ENCODE data around the gene CCDC200.
"Not testable (repeated sequence)": the region's sequence is repeated elsewhere in the genome, so short reads cannot be mapped to it uniquely, and the experiment has no call there.

Gene CCDC200

DNA sequence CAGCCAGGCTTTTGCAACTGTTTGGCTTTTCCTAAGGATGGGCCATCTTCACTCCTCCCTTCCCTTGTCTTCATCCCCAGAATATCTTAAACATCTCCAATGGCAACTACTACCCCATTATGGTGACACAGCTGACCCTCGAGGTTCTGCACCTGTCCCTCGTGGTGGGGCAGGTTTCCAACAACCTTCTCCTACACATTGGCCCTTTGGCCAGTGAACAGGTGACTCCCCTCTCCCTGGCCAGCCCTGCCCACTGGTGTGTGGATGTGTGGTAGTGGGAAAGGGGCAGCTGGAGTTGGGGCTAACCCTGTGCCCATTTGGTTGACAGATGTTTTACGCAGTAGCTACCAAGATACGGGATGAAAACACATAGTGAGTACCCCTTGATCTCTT is 12.1 kb downstream of the CCDC200 start:
- DNase-seq (ENCODE audit: low read depth), result no peak

DNA sequence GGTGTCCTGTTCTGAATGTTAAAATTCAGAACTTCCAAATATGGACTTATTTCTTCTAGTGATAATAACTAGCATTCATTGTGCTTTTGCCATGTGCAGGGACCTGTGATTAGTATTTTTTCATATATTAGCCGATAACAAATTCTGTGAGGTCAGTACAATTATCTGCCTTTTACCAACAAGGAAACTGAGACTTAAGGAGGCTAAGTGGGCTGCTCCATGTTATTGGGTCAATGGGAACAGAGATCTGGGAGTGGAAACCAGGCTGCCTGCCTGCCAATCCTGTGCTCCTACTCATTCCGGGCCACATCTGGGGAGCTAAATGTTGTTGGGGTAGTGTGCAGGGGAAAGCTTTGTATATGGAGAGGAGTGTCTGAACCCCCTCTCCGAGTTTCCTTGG is 13.1 kb downstream of the CCDC200 start:
- DNase-seq (ENCODE audit: low read depth), result no peak

DNA sequence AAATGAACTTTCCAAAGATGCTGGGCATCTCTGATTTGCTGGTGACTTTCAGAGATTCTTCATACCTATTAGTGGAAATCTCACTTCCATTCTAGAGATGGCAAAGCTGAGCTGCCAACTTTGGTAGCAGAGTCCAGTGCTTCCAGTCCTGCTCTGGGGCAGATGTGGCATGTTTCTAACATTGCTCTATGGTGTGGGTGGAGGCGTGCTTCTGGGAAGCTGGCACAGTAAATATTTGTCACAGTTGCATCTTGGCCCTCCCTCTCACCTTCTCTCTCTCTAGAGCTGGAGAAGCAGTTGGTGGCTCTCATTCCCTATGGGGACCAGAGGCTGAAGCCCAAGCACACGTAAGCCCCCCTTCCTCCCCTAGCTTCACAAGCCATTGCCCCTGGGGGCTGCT is 14.9 kb downstream of the CCDC200 start:
- no peak for DNase-seq (ENCODE audit: low read depth)

DNA sequence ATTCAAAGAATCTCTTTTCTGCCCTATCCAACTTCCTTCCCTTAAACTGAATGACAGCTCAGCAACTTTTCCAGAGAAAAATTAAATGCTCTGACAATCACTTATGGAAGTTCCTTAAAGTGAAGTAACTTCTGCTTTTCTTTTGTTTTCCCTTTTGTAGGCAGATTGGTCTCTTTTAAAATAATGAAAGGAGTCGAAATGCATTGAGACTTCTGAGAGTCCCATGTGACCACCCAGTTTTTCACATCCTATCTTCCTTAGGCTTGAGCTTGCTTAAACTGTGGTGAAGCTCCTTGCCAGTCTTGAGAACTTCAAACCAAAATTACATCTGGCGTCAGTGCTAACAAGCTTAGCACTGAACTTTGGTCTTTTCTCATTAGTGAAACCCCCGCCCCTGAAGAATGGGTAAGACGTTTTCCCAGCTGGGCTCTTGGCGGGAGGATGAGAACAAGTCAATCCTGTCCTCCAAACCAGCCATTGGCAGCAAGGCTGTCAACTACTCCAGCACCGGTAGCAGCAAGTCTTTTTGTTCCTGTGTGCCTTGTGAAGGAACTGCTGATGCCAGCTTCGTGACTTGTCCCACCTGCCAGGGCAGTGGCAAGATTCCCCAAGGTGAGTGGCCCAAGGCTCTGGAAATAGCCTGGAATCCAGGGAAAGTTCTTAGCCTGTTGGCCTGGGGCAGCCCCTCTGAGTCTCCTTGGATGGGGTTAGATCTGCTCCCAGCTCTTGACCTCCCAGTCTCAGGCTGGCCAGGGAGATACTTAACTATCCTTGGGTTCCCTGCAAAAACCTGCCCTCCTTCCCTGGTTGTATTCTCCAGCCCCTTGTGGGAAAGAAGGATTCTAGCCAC is 15.6 kb downstream of the CCDC200 start:
- DNase-seq (ENCODE audit: low read depth), result no peak

GRCh38 chr17:43211480-43212402 is 16.7 kb downstream of the CCDC200 start, which contains the start of gene TMEM106A:
Gene TMEM106A (plus strand): TSS chr17:43211875. CDS start chr17:43213042, 1,167 bp downstream.
- peak; percentile 58 for DNase-seq (ENCODE audit: low read depth)

DNA sequence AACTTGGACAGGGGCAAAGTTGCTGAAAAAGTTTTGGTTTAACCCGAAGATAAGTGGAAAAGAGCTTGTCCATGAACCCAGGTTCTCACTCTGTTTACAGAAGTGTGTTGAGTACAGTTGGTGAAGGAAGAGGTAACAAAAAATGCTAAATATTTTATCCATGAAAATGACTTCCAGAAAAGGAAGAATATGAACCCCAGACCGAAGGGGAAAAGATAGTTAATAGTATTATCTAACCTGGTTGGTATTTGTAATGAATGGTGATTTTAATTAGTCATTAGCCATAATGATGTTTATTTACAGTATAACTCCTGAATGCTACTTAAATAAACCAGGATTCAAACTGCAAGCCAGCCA is 17.3 kb downstream of the CCDC200 start:
- DNase-seq (ENCODE audit: low read depth), result no peak

DNA sequence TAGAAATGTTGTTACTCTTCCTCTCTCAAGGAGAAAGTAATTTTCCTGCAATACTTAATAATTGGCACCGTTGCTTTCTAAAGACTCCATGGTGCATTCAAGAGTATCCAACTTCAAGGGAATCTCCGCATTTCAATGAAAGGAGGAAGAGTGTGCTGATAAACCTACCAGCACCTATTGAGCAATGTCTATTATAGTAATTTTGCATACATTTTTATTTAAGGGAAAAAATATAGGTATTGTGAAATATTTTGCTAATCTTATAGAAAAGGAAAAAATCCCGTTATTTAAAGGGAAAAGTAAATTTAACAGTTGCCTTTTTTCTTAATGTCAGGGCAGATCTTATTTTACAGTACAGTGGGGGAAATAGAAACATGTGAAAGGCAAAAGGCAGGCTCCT is 17.8 kb downstream of the CCDC200 start:
- DNase-seq (ENCODE audit: low read depth), result no peak

DNA sequence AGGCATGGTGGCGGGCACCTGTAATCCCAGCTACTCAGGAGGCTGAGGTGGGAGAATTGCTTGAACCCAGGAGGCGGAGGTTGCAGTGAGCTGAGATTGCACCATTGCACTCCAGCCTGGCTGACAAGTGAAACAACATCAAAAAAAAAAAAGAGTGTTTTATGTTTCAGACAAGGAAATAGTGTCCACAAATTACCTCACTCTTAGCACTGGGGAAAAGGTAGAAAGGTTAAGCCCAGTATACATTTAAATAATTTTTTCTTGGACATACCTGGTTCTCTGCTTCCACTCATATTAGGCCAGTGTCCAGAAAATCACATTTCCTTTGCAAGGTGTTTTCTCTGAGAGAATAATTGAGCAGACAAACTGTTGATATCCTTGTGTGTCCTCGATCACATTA is 25.4 kb downstream of the CCDC200 start:
- not testable (repeated sequence) for DNase-seq (ENCODE audit: low read depth)

DNA sequence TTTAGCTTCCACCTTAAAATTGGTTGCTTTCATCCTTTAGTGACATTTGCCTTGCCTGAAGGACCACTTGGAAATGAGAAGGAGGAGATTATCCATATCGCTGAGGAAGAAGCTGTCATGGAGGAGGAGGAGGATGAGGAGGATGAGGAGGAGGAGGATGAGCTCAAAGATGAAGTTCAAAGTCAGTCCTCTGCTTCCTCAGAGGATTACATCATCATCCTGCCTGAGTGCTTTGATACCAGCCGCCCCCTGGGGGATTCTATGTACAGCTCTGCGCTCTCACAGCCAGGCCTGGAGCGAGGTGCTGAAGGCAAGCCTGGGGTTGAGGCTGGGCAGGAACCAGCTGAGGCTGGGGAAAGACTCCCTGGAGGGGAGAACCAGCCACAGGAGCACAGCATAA is 28.3 kb downstream of the CCDC200 start:
- DNase-seq (ENCODE audit: low read depth), result no peak

DNA sequence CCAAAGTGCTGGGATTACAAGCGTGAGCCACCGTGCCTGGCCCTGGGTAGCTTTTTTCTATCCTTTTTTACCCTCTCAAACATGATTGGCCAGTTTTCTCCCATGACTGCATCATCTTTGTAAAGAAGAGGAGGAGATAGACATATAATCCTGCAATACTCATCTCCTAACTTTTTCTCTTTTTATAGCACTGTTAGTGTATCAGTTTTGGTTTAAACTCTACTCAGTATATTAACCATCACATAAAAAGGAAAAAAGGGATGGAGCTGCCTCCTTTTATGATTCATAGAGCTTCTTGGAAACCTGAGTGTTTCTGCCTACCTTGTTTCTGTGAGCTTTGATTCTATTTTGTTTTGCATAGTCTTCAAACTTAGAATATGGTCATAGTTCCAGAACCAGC is 28.8 kb downstream of the CCDC200 start:
- no peak for DNase-seq (ENCODE audit: low read depth)

DNA sequence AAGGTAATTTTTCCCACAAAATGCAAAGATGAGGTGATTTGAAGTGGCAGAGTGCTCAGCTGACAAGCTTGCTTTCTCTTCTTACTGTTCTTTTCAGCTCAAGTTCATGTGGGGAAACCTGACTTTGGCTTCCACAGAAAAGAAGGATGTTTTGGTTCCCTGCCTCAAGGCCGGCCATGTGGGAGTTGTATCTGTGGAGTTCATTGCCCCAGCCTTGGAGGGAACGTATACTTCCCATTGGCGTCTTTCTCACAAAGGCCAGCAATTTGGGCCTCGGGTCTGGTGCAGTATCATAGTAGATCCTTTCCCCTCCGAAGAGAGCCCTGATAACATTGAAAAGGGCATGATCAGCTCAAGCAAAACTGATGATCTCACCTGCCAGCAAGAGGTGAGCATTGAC is 35.2 kb downstream of the CCDC200 start:
- no peak for DNase-seq (ENCODE audit: low read depth)

- DNase-seq (ENCODE audit: low read depth), result not testable (repeated sequence)
These were observed 41.8 kb downstream of the CCDC200 start for GRCh38 chr17:43186656-43187055.

- DNase-seq (ENCODE audit: low read depth), result no peak
These were observed 44.5 kb downstream of the CCDC200 start for GRCh38 chr17:43183921-43184320.

- DNase-seq (ENCODE audit: low read depth), result no peak
These were observed 52.3 kb downstream of the CCDC200 start for GRCh38 chr17:43176119-43176570.

DNA sequence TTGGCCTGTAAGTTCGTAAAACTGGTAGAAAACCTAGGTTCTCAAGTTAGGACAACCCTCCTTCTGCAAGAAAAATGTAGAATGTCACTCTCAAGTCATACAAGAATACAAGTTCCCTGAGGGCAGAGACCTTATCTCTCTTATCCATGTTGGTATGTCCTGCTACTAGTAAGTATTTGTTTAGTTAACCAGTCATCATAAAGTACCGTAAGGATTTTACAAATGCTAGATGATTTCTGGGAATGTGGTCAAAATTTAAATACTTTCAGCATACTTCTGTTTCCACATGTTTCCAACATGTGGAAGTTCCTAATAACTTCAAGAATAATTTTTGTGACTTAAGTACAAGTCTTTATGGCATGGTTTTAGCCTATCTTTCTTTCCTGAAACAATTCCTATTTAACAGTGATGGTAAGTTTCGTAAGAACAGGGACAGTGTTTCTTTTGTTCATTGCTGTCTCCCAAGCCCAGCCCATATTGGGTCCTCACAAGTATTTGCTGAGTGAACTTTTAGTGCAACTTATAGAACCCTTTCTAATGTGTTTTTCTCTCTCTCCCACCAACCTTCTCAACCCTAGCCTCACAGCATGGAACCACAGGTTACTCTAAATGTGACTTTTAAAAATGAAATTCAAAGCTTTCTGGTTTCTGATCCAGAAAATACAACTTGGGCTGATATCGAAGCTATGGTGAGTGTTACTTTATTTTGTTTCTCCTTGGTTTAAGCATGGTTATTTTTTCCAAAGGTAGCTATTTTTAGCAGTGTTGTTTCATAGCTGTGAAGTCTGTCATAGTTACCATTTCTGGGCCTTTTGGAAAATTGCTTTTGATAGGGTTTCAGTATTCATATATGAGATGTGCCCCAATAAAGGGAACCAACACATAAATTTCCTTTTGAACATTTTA is 53.0 kb downstream of the CCDC200 start:
- no peak for DNase-seq (ENCODE audit: low read depth)

DNA sequence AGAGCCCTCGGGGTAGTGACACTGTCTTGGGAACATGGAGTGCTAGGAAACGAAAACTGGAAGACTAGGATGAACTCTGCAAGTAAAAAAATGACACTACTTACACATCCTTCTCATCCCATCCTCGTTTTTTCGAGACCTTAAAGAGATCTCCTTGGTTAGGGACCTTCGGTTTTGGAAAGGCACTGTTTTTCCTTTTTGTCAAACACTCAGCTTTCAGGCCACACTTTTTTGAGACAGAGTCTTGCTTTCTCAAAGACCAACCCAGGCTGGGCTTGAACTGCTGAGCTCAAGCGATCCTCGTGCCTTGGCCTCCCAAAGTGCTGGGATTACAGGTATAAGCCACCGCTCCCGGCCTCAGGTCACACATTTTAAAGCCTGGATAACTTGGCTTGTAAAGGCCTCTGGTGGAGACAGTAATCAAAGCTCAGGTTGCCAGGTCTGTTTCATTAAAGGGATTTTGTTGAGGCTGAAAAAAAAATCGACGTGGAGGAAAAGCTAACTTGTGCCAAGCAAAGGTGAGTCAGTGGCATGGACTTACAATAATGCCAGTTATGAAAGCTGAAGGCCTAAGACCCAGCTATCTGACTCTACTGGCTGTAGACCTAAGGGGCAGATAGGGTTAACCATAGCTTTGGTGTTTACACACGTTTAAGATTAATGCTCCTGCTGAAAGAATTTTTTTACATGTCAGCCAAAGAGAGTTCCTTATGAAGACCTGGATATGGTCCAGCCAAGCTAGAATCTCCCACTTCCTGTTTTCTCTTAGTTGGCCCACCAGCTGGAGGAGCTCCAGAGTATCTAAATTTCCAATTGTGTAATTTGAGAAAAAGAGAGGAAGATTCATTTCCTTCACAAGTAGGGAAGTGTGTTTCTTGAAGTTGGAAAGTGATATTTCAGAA is 56.6 kb downstream of the CCDC200 start:
- DNase-seq (ENCODE audit: low read depth), result no peak
